Osteoblast (primary cell): ENCODE data around the gene PNLIPRP2. TPM values are rescaled to one million over a fixed set of nuclear protein-coding genes. Genes with fewer than 3 reads are reported as not detected.

Source experiments
- DNase-seq: peaks from one replicate; pipeline ENCODE4 v3.0.0; 2011; ENCODE audit warnings: low spot score, mixed read lengths; ENCODE audit not compliant: insufficient read length; ENCODE audit errors: missing footprints
- H2AFZ ChIP-seq: 2 replicates; pipeline ENCODE4 v1.6.0; 2011; ENCODE audit warnings: mild to moderate bottlenecking, low read length
- H3K27ac ChIP-seq: 2 replicates; pipeline ENCODE4 v1.5.1; 2011; ENCODE audit warnings: mild to moderate bottlenecking, low read depth, low read length, moderate library complexity
- H3K27me3 ChIP-seq: 2 replicates; pipeline ENCODE4 v1.6.0; 2012; ENCODE audit warnings: mild to moderate bottlenecking, control low read depth, inconsistent platforms, low read length, moderate library complexity; ENCODE audit not compliant: insufficient read depth
- H3K36me3 ChIP-seq: 2 replicates; pipeline ENCODE4 v1.5.1; 2011; ENCODE audit warnings: mild to moderate bottlenecking, low read length, control low read depth, moderate library complexity; ENCODE audit not compliant: insufficient read depth
- H3K4me1 ChIP-seq: 2 replicates; pipeline ENCODE4 v1.5.1; 2011; ENCODE audit warnings: mild to moderate bottlenecking, low read length, control low read depth, moderate library complexity; ENCODE audit not compliant: insufficient read depth
- H3K4me2 ChIP-seq: 2 replicates; pipeline ENCODE4 v1.6.0; 2011; ENCODE audit warnings: mild to moderate bottlenecking, low read length; ENCODE audit not compliant: insufficient read depth
- H3K4me3 ChIP-seq: fragments of 200-600 bp; sonication (generic); 3 replicates; pipeline ENCODE4 v1.5.1; 2012; ENCODE audit warnings: mild to moderate bottlenecking, low read length, inconsistent platforms; ENCODE audit not compliant: insufficient read depth
- H3K79me2 ChIP-seq: 2 replicates; pipeline ENCODE4 v1.6.0; 2012; ENCODE audit warnings: mild to moderate bottlenecking, low read length, control low read depth, inconsistent platforms; ENCODE audit not compliant: insufficient read depth
- H3K9me3 ChIP-seq: 2 replicates; pipeline ENCODE4 v1.5.1; 2011; ENCODE audit warnings: low read depth, low read length, control low read depth
- H4K20me1 ChIP-seq: 2 replicates; pipeline ENCODE4 v1.6.0; 2012; ENCODE audit warnings: mild to moderate bottlenecking, low read length, control low read depth; ENCODE audit not compliant: insufficient read depth
- total RNA-seq: library from RNA; depleted of rRNA; stranded (reverse); fragments of >200 nt; gene quantifications from 2 replicates; pipeline ENCODE4 v1.2.3, GENCODE V29; 2012
- TF ChIP-seq, protein P1 (sequence below): IDR thresholded peaks from 2 replicates; pipeline ENCODE4 v1.5.1; 2011; ENCODE audit warnings: mild to moderate bottlenecking, low read depth, low read length, moderate library complexity; ENCODE audit errors: extremely low read depth

PNLIPRP2 gene
- total RNA-seq, 1 donor: not detected

DNA sequence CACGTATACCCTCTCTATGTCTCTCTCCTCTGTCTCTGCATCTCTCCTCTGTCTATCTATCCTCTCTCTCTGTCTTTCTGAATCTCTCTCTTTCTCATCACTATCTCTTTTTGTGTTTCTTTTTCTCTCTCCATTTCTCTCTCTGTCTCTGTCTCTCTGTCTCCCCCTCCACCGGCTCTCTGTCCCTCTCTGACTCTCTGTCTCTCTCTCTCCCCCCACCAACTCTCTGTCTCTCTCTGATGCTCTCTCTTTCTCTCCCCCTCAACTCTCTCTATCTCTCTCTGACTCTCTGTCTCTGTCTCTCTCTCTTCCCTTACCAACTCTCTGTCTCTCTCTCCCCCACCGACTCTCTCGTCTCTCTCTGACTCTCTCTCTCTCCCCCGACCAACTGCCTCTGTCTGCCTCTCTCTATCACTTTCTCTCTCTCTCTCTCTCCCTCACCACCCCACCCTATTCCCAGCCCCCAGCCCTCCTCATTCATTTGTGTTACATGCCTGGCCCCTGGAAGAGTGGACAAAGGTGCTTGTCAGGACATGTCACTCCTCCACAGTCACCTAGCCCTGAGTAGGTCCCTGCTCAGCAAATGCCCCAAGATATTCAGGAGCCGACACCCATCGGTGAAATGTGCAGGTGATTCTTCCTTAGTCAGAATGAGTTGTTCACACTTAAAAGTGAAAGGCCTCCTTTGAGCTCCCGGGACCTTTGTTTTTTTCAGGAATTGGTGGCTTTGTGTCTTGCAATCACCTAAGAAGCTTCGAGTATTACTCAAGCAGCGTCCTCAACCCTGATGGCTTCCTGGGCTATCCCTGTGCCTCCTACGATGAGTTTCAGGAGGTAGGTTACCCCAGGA is 13.6 kb downstream of the PNLIPRP2 start:
- DNase-seq: no peak
- TF ChIP-seq, protein P1, sequence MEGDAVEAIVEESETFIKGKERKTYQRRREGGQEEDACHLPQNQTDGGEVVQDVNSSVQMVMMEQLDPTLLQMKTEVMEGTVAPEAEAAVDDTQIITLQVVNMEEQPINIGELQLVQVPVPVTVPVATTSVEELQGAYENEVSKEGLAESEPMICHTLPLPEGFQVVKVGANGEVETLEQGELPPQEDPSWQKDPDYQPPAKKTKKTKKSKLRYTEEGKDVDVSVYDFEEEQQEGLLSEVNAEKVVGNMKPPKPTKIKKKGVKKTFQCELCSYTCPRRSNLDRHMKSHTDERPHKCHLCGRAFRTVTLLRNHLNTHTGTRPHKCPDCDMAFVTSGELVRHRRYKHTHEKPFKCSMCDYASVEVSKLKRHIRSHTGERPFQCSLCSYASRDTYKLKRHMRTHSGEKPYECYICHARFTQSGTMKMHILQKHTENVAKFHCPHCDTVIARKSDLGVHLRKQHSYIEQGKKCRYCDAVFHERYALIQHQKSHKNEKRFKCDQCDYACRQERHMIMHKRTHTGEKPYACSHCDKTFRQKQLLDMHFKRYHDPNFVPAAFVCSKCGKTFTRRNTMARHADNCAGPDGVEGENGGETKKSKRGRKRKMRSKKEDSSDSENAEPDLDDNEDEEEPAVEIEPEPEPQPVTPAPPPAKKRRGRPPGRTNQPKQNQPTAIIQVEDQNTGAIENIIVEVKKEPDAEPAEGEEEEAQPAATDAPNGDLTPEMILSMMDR: no peak
- Histone ChIP-seq H3K9me3 (no peaks in the 10 kb centered on the region), H3K27ac (no peak overlapping the region), H3K79me2 (no peaks in the 10 kb centered on the region), H3K4me3 (no peak overlapping the region), H4K20me1 (no peaks in the 10 kb centered on the region), H3K27me3 (no peaks in the 10 kb centered on the region), H3K4me2 (no peak overlapping the region), H3K36me3 (no peaks in the 10 kb centered on the region), H2AFZ (no peak overlapping the region), H3K4me1 (no peaks in the 10 kb centered on the region)

DNA sequence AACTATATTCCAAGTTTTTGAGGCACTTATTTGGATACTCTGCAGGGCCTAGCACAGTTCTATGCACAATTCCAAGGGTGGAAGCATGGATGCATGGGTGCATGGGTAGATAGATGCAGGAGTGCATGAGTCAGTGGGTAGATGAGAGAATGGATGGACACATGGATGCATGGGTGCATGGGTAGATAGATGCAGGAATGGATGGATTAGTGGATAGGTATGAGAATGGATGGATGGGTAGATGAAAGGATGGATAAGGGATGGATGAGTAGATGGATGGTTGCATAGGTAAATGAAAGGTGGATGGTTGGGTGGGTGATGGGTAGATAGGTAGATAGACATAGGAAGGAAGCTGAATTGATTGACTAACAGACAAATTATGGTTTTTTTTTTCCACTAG is 15.6 kb downstream of the PNLIPRP2 start:
- TF ChIP-seq, protein P1: no peak
- Histone ChIP-seq H3K4me3 (no peak overlapping the region), H3K4me1 (no peaks in the 10 kb centered on the region), H3K4me2 (no peak overlapping the region), H3K9me3 (no peaks in the 10 kb centered on the region), H3K36me3 (no peaks in the 10 kb centered on the region), H4K20me1 (no peaks in the 10 kb centered on the region), H2AFZ (no peak overlapping the region), H3K27ac (no peak overlapping the region), H3K27me3 (no peaks in the 10 kb centered on the region), H3K79me2 (no peaks in the 10 kb centered on the region)
- DNase-seq: no peak

DNA sequence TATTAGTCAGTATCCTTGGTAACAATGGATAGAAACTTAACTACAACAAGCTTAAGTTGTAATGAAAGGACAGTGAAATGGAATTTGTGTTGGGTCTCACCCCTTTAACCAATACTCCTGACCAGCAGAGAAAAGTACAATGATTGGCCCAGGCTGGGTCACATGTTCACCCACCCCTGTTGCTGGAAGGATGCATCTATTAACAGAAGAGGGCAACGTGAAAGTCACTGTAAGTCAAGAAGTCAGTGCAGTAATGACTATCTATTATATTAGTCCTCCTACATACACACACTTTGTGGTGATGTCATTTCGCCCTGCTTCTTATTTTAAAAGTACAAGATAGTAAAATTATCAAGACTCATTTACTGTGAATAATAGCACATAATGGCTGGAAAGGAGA is 16.2 kb downstream of the PNLIPRP2 start:
- H3K4me1 ChIP-seq: no peaks in the 10 kb centered on the region
- DNase-seq: no peak
- H3K9me3 ChIP-seq: no peaks in the 10 kb centered on the region
- H3K4me2 ChIP-seq: no peak overlapping the region
- TF ChIP-seq, protein P1: no peak
- no peaks in the 10 kb centered on the region for H4K20me1 ChIP-seq
- H3K79me2 ChIP-seq: no peaks in the 10 kb centered on the region
- H3K4me3 ChIP-seq: no peak overlapping the region
- no peak overlapping the region for H3K27ac ChIP-seq
- no peak overlapping the region for H2AFZ ChIP-seq
- no peaks in the 10 kb centered on the region for H3K36me3 ChIP-seq
- no peaks in the 10 kb centered on the region for H3K27me3 ChIP-seq

DNA sequence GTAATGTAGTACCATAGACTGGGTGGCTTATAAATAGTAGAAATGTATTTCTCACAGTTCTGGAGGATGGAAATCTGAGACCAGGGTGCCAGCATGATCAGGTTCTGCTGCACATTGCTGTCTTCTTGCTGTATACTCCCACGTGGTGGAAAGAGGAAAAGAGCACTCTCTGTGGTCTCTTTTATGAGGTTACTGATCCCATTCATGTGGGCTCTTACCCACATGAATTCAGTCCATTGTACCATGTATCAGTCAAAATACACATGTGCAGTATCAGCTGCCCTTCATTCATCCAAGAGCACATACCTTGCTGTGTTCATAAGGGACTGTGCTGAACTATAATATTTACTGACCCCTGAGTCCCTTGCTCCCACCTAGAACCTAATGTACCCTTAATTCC is 17.1 kb downstream of the PNLIPRP2 start:
- Histone ChIP-seq H4K20me1 (no peaks in the 10 kb centered on the region), H3K4me1 (no peaks in the 10 kb centered on the region), H2AFZ (no peak overlapping the region), H3K27ac (no peak overlapping the region), H3K4me3 (no peak overlapping the region), H3K27me3 (no peaks in the 10 kb centered on the region), H3K79me2 (no peaks in the 10 kb centered on the region), H3K9me3 (no peaks in the 10 kb centered on the region), H3K4me2 (no peak overlapping the region), H3K36me3 (no peaks in the 10 kb centered on the region)
- no peak for DNase-seq
- TF ChIP-seq, protein P1: no peak
